HG03280 (cell line): ENCODE measurements around the gene GLRX5.
A peak's percentile ranks its signal among the peaks of the same experiment; 100 is the strongest.
"Not testable (repeated sequence)": the region's sequence is repeated elsewhere in the genome, so short reads cannot be mapped to it uniquely, and the experiment has no call there.

Source experiments
- ATAC-seq: cut with Tn5 transposase; IDR thresholded peaks from one replicate; pipeline ENCODE4 v1.9.1; 2021; ENCODE audit warnings: mild to moderate bottlenecking, moderate library complexity; ENCODE audit not compliant: unreplicated experiment

GLRX5 gene

DNA sequence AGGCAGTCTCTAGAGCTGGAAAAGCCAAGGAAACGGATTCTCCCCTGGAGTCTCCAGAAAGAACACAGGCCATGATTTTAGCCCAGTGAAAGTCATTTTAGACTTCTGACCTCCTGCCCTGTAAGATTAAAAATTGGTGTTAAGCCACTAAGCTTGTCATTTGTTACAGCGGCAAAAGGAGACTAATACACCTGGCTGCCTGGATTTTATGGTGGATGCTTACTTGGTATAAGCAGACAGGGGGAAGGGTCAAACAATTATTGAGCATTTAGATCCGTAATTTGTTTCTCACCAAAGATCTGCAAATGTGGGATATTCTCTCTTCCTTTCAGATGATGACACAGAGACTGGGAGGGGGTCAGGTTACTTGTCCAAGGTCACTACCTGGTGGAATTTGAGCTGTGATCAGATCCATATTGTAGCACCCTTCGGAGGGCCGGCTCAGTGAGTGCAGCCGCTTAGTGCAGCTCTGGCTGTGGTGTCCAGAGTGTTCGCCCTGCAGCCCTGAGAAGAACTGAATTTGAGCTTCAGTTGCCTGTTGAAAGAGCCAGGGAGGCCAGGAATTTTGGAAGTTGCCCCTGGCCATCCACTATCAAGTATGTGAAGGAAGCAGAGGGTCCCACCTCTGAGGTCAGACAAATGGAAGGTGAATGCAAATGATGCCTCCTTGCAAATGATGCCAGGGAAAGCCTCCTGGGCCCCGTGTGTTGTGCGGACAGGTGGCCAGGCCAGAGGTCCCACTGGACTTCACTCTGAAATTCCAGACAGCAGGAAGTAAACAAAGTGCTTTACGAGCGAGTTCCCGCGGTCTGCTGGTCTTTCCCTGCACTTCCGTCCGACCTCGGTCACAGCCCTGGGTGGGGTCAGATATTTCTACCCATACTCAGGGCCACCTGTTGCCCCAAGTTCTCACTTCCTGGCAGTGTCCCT is 15.1 kb downstream of the GLRX5 start:
- ATAC-seq, result no peak

DNA sequence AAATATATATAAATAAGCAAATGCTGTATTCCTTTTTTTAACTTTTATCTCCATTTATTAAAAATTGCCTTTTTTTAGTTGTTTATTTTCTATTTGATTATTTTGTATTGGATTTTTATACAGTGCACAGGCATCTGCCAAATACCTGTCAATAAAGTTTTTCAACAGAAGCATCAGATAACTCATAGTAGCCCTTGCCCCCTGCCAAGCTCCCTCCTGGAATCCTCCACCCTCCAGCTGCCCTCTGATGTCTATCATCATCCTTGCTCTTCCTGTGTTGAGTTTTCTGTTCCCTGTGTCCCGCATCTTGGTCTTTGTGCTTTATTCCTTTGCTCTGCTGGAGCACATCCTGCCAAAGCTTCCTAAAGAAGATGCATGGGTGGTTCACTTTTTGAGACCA is 16.6 kb downstream of the GLRX5 start:
- ATAC-seq, result no peak

DNA sequence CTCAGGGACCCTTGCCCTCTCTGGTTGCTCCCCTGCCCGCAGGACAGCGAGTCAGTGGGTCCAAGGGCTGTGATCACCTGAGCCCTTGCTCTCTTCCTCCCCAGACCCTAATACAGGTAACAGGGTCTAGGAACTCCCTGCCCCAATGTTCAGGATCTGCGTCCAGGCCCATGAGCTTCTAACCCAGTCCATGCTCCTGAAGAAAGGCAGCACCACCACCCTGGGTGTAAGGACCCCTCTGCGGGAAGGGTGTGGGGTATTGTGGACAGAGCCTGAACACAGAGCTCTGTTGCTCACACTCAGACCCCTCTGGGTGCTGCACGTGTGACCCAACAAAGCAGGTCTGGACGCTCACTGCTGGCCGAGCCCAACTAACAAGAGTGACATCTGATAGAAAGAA is 18.3 kb downstream of the GLRX5 start:
- no peak for ATAC-seq

DNA sequence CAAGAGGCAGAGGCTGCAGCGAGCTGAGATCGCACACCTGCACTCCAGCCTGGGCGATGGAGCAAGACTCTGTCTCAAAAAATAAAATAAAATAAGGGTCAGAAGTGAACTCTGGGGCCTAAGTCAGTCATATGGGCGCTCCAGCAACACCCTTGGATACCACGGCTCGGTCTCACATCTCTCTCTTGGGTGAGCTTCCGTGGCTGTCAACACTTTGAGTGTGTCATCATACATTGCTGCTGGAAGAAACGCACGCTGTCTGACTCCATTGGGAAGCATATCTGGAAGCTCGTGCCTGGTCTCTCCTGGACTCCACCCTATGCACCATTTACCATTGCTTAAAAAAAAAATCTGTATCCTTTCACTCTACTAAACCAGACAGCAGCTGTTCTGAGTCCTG is 20.2 kb downstream of the GLRX5 start:
- ATAC-seq, result no peak

DNA sequence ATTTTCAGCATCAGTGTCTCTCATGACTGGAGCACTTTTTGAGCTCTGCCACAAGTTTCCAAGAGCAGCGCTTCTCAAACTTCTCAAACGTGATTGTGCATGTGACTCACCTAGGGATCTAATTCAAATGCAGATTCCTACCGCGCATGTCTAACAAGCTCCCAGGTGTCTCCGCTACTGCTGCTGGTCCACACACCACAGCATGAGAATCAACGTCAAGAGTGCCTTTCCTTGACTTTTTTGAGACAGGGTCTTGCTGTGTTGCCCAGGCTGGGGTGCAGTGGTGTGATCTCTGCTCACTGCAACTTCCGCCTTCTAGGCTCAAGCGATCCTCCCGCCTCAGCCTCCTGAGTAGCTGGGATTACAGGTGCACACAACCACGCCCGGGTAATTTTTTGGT is 22.4 kb downstream of the GLRX5 start:
- ATAC-seq, result no peak

DNA sequence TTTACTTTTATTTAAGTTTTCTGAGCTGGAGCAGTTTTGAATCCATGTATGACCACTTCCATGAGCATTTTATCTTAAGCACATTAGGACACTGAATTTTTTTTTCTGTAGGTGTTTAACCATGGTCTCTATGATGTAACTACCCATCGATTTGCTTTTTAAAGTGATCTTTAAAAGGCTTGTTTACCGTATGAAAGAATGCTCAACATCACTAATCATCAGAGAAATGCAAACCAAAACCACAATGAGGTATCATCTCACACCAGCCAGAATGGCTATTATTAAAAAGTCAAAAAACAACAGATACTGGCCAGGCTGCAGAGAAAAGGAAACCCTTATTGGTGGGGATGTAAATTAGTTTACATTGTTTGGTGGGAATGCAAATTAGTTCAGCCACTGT is 23.0 kb downstream of the GLRX5 start:
- no peak for ATAC-seq

DNA sequence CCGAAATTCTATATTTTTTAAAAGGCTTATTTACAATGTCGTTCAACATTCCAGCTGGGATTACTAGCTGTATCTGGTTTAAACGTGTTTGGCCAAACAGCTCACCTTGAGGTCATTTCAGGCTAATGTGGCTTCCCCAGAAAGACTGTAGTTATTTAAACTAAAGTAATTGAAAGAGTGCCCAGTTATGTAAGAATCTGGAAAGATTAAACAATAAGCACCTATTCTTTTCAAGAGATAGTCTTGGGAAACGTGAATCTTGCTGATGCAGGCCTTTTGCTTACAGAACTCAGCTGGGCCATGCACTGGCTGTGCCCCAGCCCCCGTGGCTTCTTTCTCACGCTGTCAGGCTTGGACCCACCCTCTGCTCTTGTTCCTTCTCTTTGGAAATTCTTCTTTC is 24.4 kb downstream of the GLRX5 start:
- ATAC-seq, result no peak

DNA sequence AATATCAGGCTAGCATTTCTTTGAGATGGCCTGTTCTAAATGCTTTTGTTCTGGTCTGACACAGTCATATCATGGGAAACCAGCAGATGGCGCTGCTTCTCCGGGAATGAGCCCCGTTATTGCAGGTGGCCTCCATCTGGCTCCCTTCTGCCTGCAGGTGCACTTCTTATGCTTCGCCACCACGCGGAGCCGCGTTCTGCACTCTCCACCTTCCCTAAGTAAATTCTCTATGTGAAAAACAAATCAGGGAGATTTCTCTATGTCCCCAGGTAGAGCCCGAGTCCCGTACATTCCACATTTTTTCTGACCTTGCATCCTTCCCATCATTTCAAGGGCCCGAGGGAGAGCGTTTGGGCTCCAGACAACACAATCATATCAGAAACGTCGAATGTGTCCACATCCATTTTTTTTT is 26.2 kb downstream of the GLRX5 start:
- peak; percentile 93 for ATAC-seq

DNA sequence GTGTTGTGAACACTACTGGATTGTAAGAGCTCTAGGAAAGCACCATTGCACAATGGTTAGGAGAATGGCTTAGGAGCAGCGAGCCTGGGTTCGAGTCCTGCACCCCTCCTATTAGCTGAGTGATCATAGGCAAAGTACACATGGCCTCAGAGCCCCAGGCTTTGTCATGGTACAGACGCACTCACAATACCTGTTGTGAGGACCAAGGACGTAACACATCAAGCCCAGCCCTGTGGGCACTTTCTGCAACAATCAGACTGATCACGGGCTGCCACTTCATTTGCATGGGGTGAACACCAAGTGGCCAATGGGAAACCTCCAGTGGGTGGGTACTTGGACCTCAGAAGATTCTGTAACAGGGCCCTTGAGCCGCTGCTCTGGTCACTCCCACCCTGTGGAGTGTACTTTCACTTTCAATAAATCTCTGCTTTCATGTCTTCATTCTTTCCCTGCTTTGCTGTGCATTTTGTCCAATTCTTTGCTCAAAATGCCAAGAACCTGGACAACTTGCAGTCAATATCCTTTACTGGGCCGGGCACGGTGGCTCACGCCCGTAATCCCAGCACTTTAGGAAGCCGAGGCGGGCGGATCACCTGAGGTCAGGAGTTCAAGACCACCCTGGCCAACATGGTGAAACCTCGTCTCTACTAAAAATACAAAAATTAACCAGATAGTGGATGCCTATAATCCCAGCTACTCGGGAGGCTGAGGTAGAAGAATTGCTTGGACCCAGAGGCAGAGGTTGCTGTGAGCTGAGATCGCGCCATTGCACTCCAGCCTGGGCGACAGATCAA is 28.2 kb downstream of the GLRX5 start:
- ATAC-seq, result no peak

DNA sequence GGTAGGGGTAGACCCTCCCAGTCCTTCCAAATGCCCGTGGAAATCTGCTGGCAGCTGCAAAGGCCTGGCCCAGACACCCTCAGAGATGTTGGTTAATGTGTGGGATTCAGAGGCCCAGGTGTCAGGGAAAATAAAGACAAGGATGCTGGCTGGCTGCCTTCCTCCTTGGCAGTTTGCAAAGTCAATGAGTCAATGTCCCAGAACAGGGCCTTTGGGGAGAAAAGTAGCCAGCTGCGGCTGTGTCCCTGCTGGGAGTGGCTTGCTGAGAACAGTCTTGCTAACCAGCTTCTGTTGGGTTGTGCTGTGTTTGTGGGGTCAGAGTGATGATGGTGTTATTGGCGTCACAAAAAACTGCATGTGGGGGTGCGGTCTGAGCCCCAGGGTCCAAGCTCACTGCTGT is 29.2 kb downstream of the GLRX5 start:
- ATAC-seq, result no peak

DNA sequence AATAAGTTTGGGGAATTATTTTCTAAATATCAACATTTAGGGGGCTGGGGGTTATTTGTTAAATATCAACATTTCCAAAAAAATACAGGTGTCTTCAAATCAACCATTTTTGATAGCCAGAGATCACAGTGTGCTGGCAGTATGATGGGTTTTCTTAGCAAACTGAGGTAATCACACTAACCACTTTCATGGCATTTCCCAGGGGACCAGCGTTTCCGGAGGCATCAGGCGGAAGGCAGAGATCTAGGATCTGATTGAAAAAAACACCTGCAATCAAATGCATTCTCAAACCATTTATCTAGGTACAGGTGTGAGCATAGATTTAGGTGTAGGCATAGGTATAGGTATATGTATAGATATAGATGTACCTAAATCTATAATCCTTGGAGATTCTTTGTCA is 34.6 kb downstream of the GLRX5 start:
- no peak for ATAC-seq

DNA sequence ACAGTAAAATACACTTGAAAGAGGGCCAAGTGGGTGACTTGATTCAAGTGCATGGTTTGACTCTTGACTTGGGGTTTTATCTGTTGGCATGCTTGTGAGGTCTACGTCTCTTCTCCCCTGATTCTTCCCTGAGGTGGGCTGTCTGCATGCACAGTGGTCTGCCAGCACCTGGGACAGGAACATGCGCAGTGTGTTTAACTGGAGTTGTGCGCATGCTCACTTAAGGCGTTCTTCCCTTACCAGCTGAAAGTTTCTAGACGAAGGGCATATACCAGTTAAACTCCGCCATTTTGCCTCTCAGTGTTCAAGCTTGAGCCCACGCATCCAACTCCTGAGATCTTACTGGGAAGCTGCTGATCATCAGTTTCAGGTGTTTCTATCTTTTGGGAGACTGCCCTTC is 38.5 kb downstream of the GLRX5 start:
- ATAC-seq, result no peak

DNA sequence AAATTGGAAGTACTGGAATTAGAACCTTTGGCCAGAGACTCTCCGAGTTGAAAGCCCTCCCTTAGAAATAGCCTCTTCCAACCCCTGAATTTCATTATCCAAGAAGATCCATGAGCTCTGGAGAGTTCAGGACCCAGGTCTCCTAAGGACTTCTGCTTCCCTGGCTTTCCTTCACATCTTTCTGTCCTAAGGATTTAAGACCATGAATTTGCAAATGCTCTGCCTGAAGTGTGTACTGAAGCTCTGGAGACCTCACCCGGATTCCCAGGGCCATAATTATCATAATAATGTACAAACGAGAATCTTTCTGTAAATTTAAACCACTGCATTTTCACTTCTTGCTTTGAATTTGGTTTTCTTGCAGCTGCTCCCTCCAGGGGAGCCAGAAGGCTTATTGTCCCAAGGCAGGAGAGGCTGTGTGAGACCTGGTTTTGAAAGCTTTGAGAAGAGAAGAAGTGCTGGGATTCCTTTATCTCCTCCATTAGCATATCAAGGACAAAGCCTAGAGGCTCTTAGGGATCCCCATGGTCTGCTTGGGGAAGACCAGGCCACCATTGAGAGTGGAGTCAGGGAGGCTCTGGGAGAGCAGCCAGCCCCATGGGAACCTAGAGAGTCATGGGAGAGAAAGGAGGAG is 41.1 kb downstream of the GLRX5 start:
- ATAC-seq, result no peak

DNA sequence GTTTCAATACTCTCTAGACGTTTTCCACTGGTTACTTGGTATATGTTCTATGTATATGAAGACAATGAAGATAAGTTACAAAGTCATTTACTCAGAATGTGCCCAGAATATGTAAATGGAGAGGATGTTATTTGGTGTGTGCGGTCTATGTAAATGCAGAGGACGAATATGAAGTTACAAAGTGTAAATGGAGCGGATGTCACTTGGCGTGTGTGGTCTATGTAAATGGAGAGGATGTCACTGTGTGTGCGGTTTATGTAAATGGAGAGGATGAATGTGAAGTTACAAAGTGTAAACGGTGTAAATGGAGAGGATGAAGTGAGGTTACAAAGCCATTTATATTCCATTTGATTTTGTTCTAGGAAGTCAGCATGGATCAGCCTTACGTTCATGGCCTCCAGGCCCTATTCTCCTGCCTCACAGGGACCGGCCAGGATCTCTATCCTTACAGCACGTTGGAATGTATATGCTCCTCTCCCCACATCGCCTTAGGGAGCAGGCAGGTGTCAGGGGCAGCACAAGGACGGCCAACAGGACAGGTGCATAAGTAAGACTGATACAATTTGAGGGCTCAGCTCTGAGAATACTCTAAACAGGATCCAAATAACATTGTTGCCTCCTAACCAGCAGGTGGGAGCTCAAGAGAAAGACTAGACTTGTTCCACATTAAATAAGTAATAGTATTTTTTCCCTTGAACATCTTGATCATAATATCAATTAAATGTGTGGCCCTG is 42.4 kb downstream of the GLRX5 start:
- ATAC-seq, result peak; percentile 95

DNA sequence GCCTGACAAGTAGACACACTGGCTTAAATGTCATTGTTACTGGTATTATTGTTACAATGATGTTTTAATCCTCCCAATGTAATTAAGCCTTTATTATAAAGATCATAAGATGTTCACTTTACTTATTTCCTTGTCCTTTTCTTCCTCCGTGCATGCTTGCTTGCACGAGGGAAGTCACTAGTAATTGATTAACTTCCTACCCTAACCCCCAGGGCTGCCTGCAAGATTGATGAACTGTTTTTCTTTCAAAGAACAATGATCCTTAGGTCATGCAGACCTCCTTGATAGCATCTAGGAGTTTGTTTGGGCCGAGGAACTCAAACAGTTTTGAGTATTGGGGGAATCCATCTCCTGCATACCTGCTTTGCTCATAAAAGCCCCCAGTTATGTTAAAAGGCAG is 43.0 kb downstream of the GLRX5 start:
- ATAC-seq, result no peak

DNA sequence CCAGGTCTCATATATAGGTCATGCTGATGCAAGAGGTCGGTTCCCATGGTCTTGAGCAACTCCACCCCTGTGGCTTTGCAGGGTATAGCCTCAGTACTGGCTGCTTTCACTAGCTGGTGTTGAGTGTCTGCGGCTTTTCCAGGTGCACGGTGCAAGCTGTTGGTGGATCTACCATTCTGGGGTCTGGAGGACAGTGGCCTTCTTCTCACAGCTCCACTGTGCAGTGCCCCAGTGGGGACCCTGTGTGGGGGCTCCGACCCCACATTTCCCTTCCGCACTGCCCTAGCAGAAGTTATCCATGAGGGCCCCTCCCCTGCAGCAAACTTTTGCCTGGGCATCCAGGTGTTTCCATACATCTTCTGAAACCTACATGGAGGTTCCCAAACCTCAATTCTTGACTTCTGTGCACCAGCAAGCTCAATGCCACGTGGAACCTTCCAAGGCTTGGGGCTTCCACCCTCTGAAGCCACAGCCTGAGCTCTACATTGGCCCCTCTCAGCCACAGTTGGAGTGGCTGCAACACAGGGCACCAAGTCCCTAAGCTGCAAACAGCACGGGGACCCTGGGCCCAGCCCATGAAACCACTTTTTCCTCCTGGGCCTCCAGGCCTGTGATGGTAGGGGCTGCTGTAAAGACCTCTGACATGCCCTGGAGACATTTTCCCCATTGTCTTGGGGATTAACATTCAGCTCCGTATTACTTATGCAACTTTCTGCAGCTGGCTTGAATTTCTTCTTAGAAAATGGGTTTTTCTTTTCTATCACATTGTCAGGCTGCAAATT is 49.2 kb downstream of the GLRX5 start:
- not testable (repeated sequence) for ATAC-seq

DNA sequence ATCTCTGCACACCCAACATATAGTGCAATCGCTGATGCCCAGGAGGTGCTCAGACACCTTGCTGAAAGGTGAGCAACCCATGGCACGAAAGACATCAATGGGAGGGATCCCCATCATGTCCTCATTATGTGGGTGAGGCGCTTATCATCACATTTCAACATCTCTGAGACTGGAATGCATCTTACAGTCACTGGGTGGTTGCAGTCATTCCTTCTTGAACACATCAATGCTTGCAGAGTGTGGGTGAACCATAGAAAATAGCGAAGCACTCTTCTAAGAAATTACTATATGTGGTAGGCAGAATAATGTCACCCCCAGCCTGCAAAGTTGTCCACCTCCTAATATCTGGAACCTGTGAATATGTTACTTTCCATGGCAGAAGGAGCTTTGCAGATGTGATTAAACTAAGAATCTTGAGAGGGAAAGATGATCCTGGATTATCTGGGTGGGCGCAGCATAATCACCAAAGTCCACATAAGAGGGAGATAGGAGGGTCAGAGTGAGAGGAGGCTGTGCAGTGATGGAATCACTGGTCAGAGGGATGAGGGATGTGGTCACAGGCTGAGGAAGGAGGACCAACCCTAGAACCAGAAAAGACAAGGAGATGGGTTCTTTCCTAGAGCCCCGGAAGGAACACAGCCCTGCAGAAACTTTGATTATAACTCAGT is 51.2 kb downstream of the GLRX5 start:
- ATAC-seq, result no peak

DNA sequence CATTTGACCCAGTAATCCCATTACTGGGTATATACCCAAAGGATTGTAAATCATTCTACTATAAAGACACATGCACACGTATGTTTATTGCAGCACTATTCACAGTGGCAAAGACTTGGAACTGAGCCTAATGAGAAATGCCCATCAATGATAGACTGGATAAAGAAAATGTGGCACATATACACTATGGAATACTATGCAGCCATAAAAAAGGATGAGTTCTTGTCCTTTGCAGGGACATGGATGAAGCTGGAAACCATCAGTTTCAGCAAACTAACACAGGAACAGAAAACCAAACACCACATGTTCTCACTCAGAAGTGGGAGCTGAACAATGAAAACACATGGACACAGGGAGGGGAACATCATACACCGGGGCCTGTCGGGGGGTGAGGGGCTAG is 56.3 kb downstream of the GLRX5 start:
- not testable (repeated sequence) for ATAC-seq
